ENCODE data around the gene GOLGA3. TPM values are rescaled to one million over a fixed set of nuclear protein-coding genes. Genes with fewer than 3 reads are reported as not detected.

Gene GOLGA3
- total RNA-seq, 1 donor from 2014 or later = 47.5 TPM

- Mint-ChIP-seq H3K9me3 (ENCODE audit: low read depth) (no peaks in the 10 kb centered on the region), H3K36me3 (ENCODE audit: insufficient read depth) (peaks cover 43% of the 10 kb centered on the region), H3K27ac (no peak overlapping the region), H3K4me3 (ENCODE audit: low read depth) (no peak overlapping the region), H3K4me1 (ENCODE audit: low read depth) (no peaks in the 10 kb centered on the region), H3K27me3 (no peaks in the 10 kb centered on the region)
- TF ChIP-seq CTCF (IDR thresholded peaks at IDR 0.05; ENCODE audit: unreplicated experiment) = no peak
- DNase-seq (ENCODE audit: low spot score, unreplicated experiment) = no peak
These were observed 94.5 kb downstream of the GOLGA3 start for GRCh38 chr12:132734206-132734605.

- H3K4me1 Mint-ChIP-seq (ENCODE audit: low read depth) = no peaks in the 10 kb centered on the region
- no peak for DNase-seq (ENCODE audit: low spot score, unreplicated experiment)
- H3K4me3 Mint-ChIP-seq (ENCODE audit: low read depth) = no peak overlapping the region
- peaks cover 46% of the 10 kb centered on the region for H3K36me3 Mint-ChIP-seq (ENCODE audit: insufficient read depth)
- H3K27me3 Mint-ChIP-seq = no peaks in the 10 kb centered on the region
- no peak for TF ChIP-seq CTCF (IDR thresholded peaks at IDR 0.05; ENCODE audit: unreplicated experiment)
- H3K27ac Mint-ChIP-seq = no peak overlapping the region
- no peaks in the 10 kb centered on the region for H3K9me3 Mint-ChIP-seq (ENCODE audit: low read depth)
These were observed 97.1 kb downstream of the GOLGA3 start for GRCh38 chr12:132731574-132731973.

GRCh38 chr12:132730353-132730752 is 98.3 kb downstream of the GOLGA3 start:
- no peak for TF ChIP-seq CTCF (IDR thresholded peaks at IDR 0.05; ENCODE audit: unreplicated experiment)
- H3K27ac Mint-ChIP-seq = no peak overlapping the region
- no peaks in the 10 kb centered on the region for H3K27me3 Mint-ChIP-seq
- H3K9me3 Mint-ChIP-seq (ENCODE audit: low read depth) = no peaks in the 10 kb centered on the region
- no peak overlapping the region for H3K4me3 Mint-ChIP-seq (ENCODE audit: low read depth)
- no peak for DNase-seq (ENCODE audit: low spot score, unreplicated experiment)
- H3K4me1 Mint-ChIP-seq (ENCODE audit: low read depth) = no peaks in the 10 kb centered on the region
- peaks cover 49% of the 10 kb centered on the region for H3K36me3 Mint-ChIP-seq (ENCODE audit: insufficient read depth)

- no peak for TF ChIP-seq CTCF (IDR thresholded peaks at IDR 0.05; ENCODE audit: unreplicated experiment)
- Mint-ChIP-seq H3K4me3 (ENCODE audit: low read depth) (no peak overlapping the region), H3K27me3 (no peaks in the 10 kb centered on the region), H3K36me3 (ENCODE audit: insufficient read depth) (peaks cover 49% of the 10 kb centered on the region), H3K27ac (no peak overlapping the region), H3K4me1 (ENCODE audit: low read depth) (no peaks in the 10 kb centered on the region), H3K9me3 (ENCODE audit: low read depth) (no peaks in the 10 kb centered on the region)
- no peak for DNase-seq (ENCODE audit: low spot score, unreplicated experiment)
These were observed 98.9 kb downstream of the GOLGA3 start for GRCh38 chr12:132729541-132730320.

GRCh38 chr12:132728502-132728901 is 100.2 kb downstream of the GOLGA3 start:
- peaks cover 48% of the 10 kb centered on the region for H3K36me3 Mint-ChIP-seq (ENCODE audit: insufficient read depth)
- H3K4me3 Mint-ChIP-seq (ENCODE audit: low read depth) = no peak overlapping the region
- no peaks in the 10 kb centered on the region for H3K4me1 Mint-ChIP-seq (ENCODE audit: low read depth)
- H3K9me3 Mint-ChIP-seq (ENCODE audit: low read depth) = no peaks in the 10 kb centered on the region
- peak overlapping the region; percentile 67 for H3K27ac Mint-ChIP-seq
- no peak for TF ChIP-seq CTCF (IDR thresholded peaks at IDR 0.05; ENCODE audit: unreplicated experiment)
- DNase-seq (ENCODE audit: low spot score, unreplicated experiment) = no peak
- H3K27me3 Mint-ChIP-seq = no peaks in the 10 kb centered on the region
